ENCODE results near the gene RAB6A. TPM values are rescaled to one million over a fixed set of nuclear protein-coding genes. Genes with fewer than 3 reads are reported as not detected.

Gene RAB6A
- total and polyA plus RNA-seq, 10 of the 15 experiments (the other 5 are each of a cell fraction or from before 2014, with no cell fraction given), result 9.8 to 107 (median 34.1) TPM

DNA sequence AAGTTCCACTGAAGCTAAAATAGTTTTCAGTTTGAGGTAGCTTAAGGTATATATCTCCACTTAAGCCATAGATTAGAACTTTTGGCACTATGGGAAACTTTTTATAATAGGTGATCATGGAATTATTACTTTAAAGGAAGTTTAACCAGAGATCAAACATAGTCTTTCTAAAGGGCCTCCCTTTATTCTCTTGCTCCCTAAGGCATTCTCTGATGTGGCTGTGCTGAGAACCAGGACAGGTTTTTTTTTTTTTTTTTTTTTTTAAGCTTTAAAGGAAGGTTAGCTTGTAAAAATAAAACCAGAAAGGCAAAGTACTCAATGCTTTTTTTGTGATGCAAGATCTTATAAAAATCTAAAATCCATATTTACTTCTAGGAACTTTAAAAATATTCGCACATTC lies 23.9 kb upstream of the RAB6A start (continued):
- TF ChIP-seq ZNF622 (IDR thresholded peaks at IDR 0.05), result no peak

DNA sequence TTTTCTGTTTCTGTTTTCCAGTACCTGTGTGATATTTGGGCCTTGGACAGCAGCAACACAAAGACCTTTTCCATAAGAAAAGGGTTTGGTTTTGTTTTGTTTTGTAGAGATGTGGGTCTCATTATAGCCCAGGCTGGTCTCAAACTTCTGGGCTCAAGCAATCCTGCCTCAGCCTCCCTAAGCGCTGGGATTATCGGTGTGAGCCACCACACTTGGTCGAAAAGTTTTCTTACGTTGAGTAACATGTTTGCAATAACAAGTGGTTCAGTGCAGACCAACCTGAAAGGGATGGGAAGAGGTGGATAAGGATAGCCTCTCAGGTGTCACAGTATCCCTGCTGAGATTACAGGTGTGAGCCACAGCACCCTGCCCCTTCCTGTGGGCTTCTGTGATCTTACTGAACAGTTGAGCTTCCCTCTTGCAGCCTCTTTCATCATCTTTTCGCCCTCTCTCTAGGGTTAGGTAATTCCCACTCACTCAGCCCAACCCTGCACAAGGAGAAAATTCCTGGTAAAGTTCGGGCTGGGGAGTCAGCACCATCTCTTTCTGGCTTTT lies 23.3 kb upstream of the RAB6A start:
- DNase-seq (ENCODE audit: low read depth, low spot score), result no peak
- SMC1A ChIA-PET (ENCODE audit: uncharacterized antibody, unreplicated experiment), result interaction anchor here (1.1 kb wide), 1 partner anchor 433 kb away, joined by 3 read pairs; no protein-coding TSS in a partner anchor
- H3K79me2 ChIP-seq (ENCODE audit: control insufficient read depth, insufficient read depth, low read length), result peaks cover 11% of the 10 kb centered on the region
- 70% methylated on average over 6 of the region's 6 CpGs for WGBS (ENCODE audit: insufficient coverage, insufficient replicate concordance, low lambda C conversion rate, missing lambda C conversion rate)
- H3K4me2 ChIP-seq (ENCODE audit: control insufficient read depth, insufficient read depth), result no peak overlapping the region
- RAD21 ChIA-PET (ENCODE audit: unreplicated experiment), result interaction anchor here (0.6 kb wide), 1 partner anchor 449 kb away, joined by 3 read pairs; no protein-coding TSS in a partner anchor
- ATAC-seq, result no peak
- in situ Hi-C loops (cut with MboI) (no loop called here), intact Hi-C loops (cut with micrococcal nuclease; ENCODE audit: unreplicated experiment) (no loop called here)
- no peaks in the 10 kb centered on the region for H4K20me1 ChIP-seq (ENCODE audit: control insufficient read depth, insufficient read depth)
- H3K36me3 ChIP-seq (ENCODE audit: control insufficient read depth in 2 of 2, insufficient read depth in 2 of 2, low read length in 1 of 2), result no peaks in the 10 kb centered on the region
- no peak overlapping the region for H2AFZ ChIP-seq (ENCODE audit: control insufficient read depth, low read depth, low read length)
- peaks cover 4% of the 10 kb centered on the region; the same call in 1 of the 2 replicates for H3K4me1 ChIP-seq (ENCODE audit: control insufficient read depth, insufficient read depth, low read length)
- H3K4me3 ChIP-seq, result no peak overlapping the region
- no peak overlapping the region for H3K27ac ChIP-seq (ENCODE audit: control insufficient read depth, insufficient read depth)
- no TSS peak for BruUV-seq (replicated peaks)
- no peak for FAIRE-seq
- CTCF ChIA-PET, result no interaction called here
- TF ChIP-seq JUNB (IDR thresholded peaks at IDR 0.05) (no peak), NFXL1 (IDR thresholded peaks at IDR 0.05; ENCODE audit: borderline replicate concordance) (no peak), PML (IDR thresholded peaks at IDR 0.05; ENCODE audit: low read length) (no peak), KDM1A (IDR thresholded peaks at IDR 0.05; ENCODE audit: borderline replicate concordance) (no peak), CBX3 (IDR thresholded peaks at IDR 0.05; ENCODE audit: borderline replicate concordance, low read depth) (no peak), TAF1 (IDR thresholded peaks at IDR 0.05; ENCODE audit: borderline replicate concordance, low read depth, low read length) (no peak), ESRRA (IDR thresholded peaks at IDR 0.05; ENCODE audit: low read length) (no peak), HCFC1 (IDR thresholded peaks at IDR 0.05; ENCODE audit: low read length) (no peak), MAX (IDR thresholded peaks at IDR 0.05; ENCODE audit: low read depth, low read length) (no peak)
- TF ChIP-seq, protein P1, sequence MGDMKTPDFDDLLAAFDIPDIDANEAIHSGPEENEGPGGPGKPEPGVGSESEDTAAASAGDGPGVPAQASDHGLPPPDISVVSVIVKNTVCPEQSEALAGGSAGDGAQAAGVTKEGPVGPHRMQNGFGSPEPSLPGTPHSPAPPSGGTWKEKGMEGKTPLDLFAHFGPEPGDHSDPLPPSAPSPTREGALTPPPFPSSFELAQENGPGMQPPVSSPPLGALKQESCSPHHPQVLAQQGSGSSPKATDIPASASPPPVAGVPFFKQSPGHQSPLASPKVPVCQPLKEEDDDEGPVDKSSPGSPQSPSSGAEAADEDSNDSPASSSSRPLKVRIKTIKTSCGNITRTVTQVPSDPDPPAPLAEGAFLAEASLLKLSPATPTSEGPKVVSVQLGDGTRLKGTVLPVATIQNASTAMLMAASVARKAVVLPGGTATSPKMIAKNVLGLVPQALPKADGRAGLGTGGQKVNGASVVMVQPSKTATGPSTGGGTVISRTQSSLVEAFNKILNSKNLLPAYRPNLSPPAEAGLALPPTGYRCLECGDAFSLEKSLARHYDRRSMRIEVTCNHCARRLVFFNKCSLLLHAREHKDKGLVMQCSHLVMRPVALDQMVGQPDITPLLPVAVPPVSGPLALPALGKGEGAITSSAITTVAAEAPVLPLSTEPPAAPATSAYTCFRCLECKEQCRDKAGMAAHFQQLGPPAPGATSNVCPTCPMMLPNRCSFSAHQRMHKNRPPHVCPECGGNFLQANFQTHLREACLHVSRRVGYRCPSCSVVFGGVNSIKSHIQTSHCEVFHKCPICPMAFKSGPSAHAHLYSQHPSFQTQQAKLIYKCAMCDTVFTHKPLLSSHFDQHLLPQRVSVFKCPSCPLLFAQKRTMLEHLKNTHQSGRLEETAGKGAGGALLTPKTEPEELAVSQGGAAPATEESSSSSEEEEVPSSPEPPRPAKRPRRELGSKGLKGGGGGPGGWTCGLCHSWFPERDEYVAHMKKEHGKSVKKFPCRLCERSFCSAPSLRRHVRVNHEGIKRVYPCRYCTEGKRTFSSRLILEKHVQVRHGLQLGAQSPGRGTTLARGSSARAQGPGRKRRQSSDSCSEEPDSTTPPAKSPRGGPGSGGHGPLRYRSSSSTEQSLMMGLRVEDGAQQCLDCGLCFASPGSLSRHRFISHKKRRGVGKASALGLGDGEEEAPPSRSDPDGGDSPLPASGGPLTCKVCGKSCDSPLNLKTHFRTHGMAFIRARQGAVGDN (IDR thresholded peaks at IDR 0.05), result no peak
- H3K9me3 ChIP-seq (replicated peaks; ENCODE audit: control insufficient read depth, insufficient read depth, low read length), result no peaks in the 10 kb centered on the region
- no peak overlapping the region for H3K9ac ChIP-seq (ENCODE audit: control insufficient read depth, insufficient read depth, low read length)
- no peaks in the 10 kb centered on the region for H3K27me3 ChIP-seq (replicated peaks in 1 of 2; ENCODE audit: control insufficient read depth in 2 of 2, insufficient read depth in 2 of 2, low read length in 1 of 2)
- POLR2A ChIA-PET, result interaction anchor here (0.7 to 1.6 kb wide), 3 partner anchors 23 to 706 kb away, joined by 4 to 5 read pairs (median 4); partner anchors contain the start of gene RAB6A

All from GM12878 (cell line).